MM.1S (cell line): ENCODE data around the gene SZT2.
"Not testable (repeated sequence)": the region's sequence is repeated elsewhere in the genome, so short reads cannot be mapped to it uniquely, and the experiment has no call there.

Source experiments
- DNase-seq: peaks from one replicate; pipeline ENCODE4 v3.0.0-alpha.2; 2015
- H2AFZ ChIP-seq: fragments of 300-600 bp; sonication (generic); 2 replicates; pipeline ENCODE4 v1.6.0; 2016; ENCODE audit warnings: antibody characterized with exemption, low read length
- H3F3A ChIP-seq: fragments of 300-600 bp; sonication (generic); 2 replicates; pipeline ENCODE4 v1.6.1; 2016; ENCODE audit warnings: mild to moderate bottlenecking, antibody characterized with exemption, low read length, moderate library complexity, mixed read lengths; ENCODE audit not compliant: insufficient read depth
- H3K27ac ChIP-seq: fragments of 300-600 bp; sonication (generic); 2 replicates; pipeline ENCODE4 v1.5.1; 2016; ENCODE audit warnings: mild to moderate bottlenecking, low read length
- H3K27me3 ChIP-seq: fragments of 300-600 bp; sonication (generic); replicated peaks from 2 replicates; pipeline ENCODE4 v1.6.0; 2016; ENCODE audit warnings: low read length; ENCODE audit not compliant: insufficient read depth
- H3K36me3 ChIP-seq: fragments of 300-600 bp; sonication (generic); replicated peaks from 2 replicates; pipeline ENCODE4 v1.6.1; 2016; ENCODE audit warnings: mild to moderate bottlenecking, low read length, mixed read lengths; ENCODE audit not compliant: insufficient read depth
- H3K4me1 ChIP-seq: fragments of 300-600 bp; sonication (generic); 2 replicates; pipeline ENCODE4 v1.6.1; 2016; ENCODE audit warnings: low read length, mixed read lengths
- H3K4me2 ChIP-seq: fragments of 300-600 bp; sonication (generic); 2 replicates; pipeline ENCODE4 v1.6.0; 2016; ENCODE audit warnings: low read depth, low read length
- H3K4me3 ChIP-seq: fragments of 300-600 bp; sonication (generic); 2 replicates; pipeline ENCODE4 v1.5.1; 2016; ENCODE audit warnings: low read length, mixed read lengths
- H3K79me2 ChIP-seq: fragments of 300-600 bp; sonication (generic); 2 replicates; pipeline ENCODE4 v1.6.1; 2016; ENCODE audit warnings: mixed run types, low read length, mixed read lengths
- H3K9ac ChIP-seq: fragments of 300-600 bp; sonication (generic); 2 replicates; pipeline ENCODE4 v1.6.1; 2016; ENCODE audit warnings: low read length, mixed read lengths
- H3K9me2 ChIP-seq: fragments of 300-600 bp; sonication (generic); replicated peaks from 2 replicates; pipeline ENCODE4 v1.6.1; 2016; ENCODE audit warnings: mild to moderate bottlenecking, low read length, mixed read lengths; ENCODE audit not compliant: insufficient read depth
- H3K9me3 ChIP-seq: fragments of 300-600 bp; sonication (generic); replicated peaks from 2 replicates; pipeline ENCODE4 v1.6.1; 2016; ENCODE audit warnings: mild to moderate bottlenecking, low read length, mixed read lengths; ENCODE audit not compliant: insufficient read depth
- H4K20me1 ChIP-seq: fragments of 300-600 bp; sonication (generic); 2 replicates; pipeline ENCODE4 v1.6.1; 2016; ENCODE audit warnings: mild to moderate bottlenecking, low read length, moderate library complexity, mixed read lengths; ENCODE audit not compliant: insufficient read depth
- CTCF ChIP-seq: fragments of 300-600 bp; sonication (generic); IDR thresholded peaks from 2 replicates; pipeline ENCODE4 v1.5.1; 2016; ENCODE audit warnings: antibody characterized with exemption, low read length, mixed read lengths
- EZH2 ChIP-seq: fragments of 300-600 bp; sonication (generic); optimal IDR thresholded peaks from 2 replicates; pipeline ENCODE3; 2017; ENCODE audit warnings: low read depth, mild to moderate bottlenecking, antibody characterized with exemption, low read length, mixed read lengths
- EZH2phosphoT487 ChIP-seq: fragments of 300-600 bp; sonication (generic); IDR thresholded peaks from 2 replicates; pipeline ENCODE4 v1.6.1; 2018; ENCODE audit warnings: antibody characterized with exemption, low read length

SZT2 gene

GRCh38 chr1:43367904-43368645 lies 21.6 kb upstream of the SZT2 start, which contains the start of gene ELOVL1:
Gene ELOVL1, minus strand, starts transcription at chr1:43368011. Its CDS starts 2,402 bp downstream, at chr1:43365609.
- no peaks in the 10 kb centered on the region for H3K9me2 ChIP-seq
- no peaks in the 10 kb centered on the region for H3K27me3 ChIP-seq
- H4K20me1 ChIP-seq: no peaks in the 10 kb centered on the region
- peaks cover 27% of the 10 kb centered on the region for H3F3A ChIP-seq
- H3K9ac ChIP-seq: peak within 1 kb of the TSS; percentile 87
- H3K27ac ChIP-seq: peak within 1 kb of the TSS; percentile 76
- peak within 1 kb of the TSS; percentile 88 for H3K4me3 ChIP-seq
- peak within 1 kb of the TSS; percentile 80 for H2AFZ ChIP-seq
- TF ChIP-seq EZH2: no peak
- TF ChIP-seq CTCF: peak; percentile 36
- peaks cover 12% of the 10 kb centered on the region for H3K4me1 ChIP-seq
- H3K79me2 ChIP-seq: peaks cover 37% of the 10 kb centered on the region
- H3K4me2 ChIP-seq: peak within 1 kb of the TSS; percentile 99
- H3K9me3 ChIP-seq: no peaks in the 10 kb centered on the region
- H3K36me3 ChIP-seq: no peaks in the 10 kb centered on the region
- DNase-seq: peak; percentile 92

- Histone ChIP-seq H3K36me3 (no peaks in the 10 kb centered on the region), H3K27ac (peak overlapping the region; percentile 76; the same call in 1 of the 2 replicates), H2AFZ (peak overlapping the region; percentile 80), H3K4me1 (peaks cover 12% of the 10 kb centered on the region), H4K20me1 (no peaks in the 10 kb centered on the region), H3K9ac (peak overlapping the region; percentile 75), H3K4me2 (peak overlapping the region; percentile 90), H3K4me3 (peak overlapping the region; percentile 84), H3F3A (peaks cover 21% of the 10 kb centered on the region), H3K9me3 (no peaks in the 10 kb centered on the region), H3K27me3 (no peaks in the 10 kb centered on the region), H3K9me2 (no peaks in the 10 kb centered on the region), H3K79me2 (peaks cover 37% of the 10 kb centered on the region)
- DNase-seq: no peak
- no peak for TF ChIP-seq EZH2phosphoT487
- TF ChIP-seq EZH2: no peak
- no peak for TF ChIP-seq CTCF
Observed at GRCh38 chr1:43368646-43369020, 21.1 kb upstream of the SZT2 start.

- not testable (repeated sequence) for H3K27ac ChIP-seq, DNase-seq, H3K4me3 ChIP-seq, H2AFZ ChIP-seq, H3K36me3 ChIP-seq, H3F3A ChIP-seq, H3K9me3 ChIP-seq, H3K9ac ChIP-seq, H3K9me2 ChIP-seq, H4K20me1 ChIP-seq, H3K4me2 ChIP-seq, H3K27me3 ChIP-seq
- Histone ChIP-seq H3K4me1 (peaks cover 12% of the 10 kb centered on the region), H3K79me2 (peaks cover 34% of the 10 kb centered on the region)
Observed at GRCh38 chr1:43369779-43370178, 19.9 kb upstream of the SZT2 start.

- H3K9me3 ChIP-seq: no peaks in the 10 kb centered on the region
- TF ChIP-seq EZH2: no peak
- TF ChIP-seq EZH2phosphoT487: no peak
- TF ChIP-seq CTCF: no peak
Observed at GRCh38 chr1:43370564-43370963, 19.1 kb upstream of the SZT2 start.

More at GRCh38 chr1:43370564-43370963, 19.1 kb upstream of the SZT2 start:
- Histone ChIP-seq H3K4me3 (no peak overlapping the region), H3K27me3 (no peaks in the 10 kb centered on the region), H3F3A (peaks cover 6% of the 10 kb centered on the region; the same call in 1 of the 2 replicates), H2AFZ (no peak overlapping the region), H3K9ac (no peak overlapping the region), H4K20me1 (no peaks in the 10 kb centered on the region), H3K4me2 (no peak overlapping the region), H3K27ac (no peak overlapping the region), H3K9me2 (no peaks in the 10 kb centered on the region), H3K36me3 (no peaks in the 10 kb centered on the region), H3K4me1 (peaks cover 12% of the 10 kb centered on the region), H3K79me2 (peaks cover 27% of the 10 kb centered on the region)
- no peak for DNase-seq
